ENCODE results near the gene S100Z. TPM values are rescaled to one million over a fixed set of nuclear protein-coding genes. Genes with fewer than 3 reads are reported as not detected.
"Not testable (repeated sequence)": the region's sequence is repeated elsewhere in the genome, so short reads cannot be mapped to it uniquely, and the experiment has no call there.

The S100Z gene
- total RNA-seq, 1 donor from 2014 or later, result not detected

GRCh38 chr5:76805821-76806505, 43.9 kb upstream of the S100Z start:
- Histone ChIP-seq H3K4me3 (ENCODE audit: low read depth, low read length) (no peak overlapping the region), H3K27me3 (ENCODE audit: control insufficient read depth, insufficient read depth, low read length) (no peaks in the 10 kb centered on the region), H3K36me3 (ENCODE audit: control insufficient read depth, insufficient read depth, low read length) (no peaks in the 10 kb centered on the region)
- peak; percentile 96 for FAIRE-seq
- TF ChIP-seq CTCF (IDR thresholded peaks at IDR 0.05; ENCODE audit: insufficient read depth, low read length, severe bottlenecking), result no peak
- DNase-seq (ENCODE audit: low read depth), result peak; percentile 99

- Histone ChIP-seq H3K4me3 (ENCODE audit: low read depth, low read length) (no peak overlapping the region), H3K27me3 (ENCODE audit: control insufficient read depth, insufficient read depth, low read length) (no peaks in the 10 kb centered on the region), H3K36me3 (ENCODE audit: control insufficient read depth, insufficient read depth, low read length) (no peaks in the 10 kb centered on the region)
- peak; percentile 89 for DNase-seq (ENCODE audit: low read depth)
- no peak for FAIRE-seq
- no peak for TF ChIP-seq CTCF (IDR thresholded peaks at IDR 0.05; ENCODE audit: insufficient read depth, low read length, severe bottlenecking)
These were observed 42.5 kb upstream of the S100Z start for GRCh38 chr5:76807296-76807695.

GRCh38 chr5:76808141-76808691, 41.6 kb upstream of the S100Z start:
- FAIRE-seq (no peak), DNase-seq (ENCODE audit: low read depth) (no peak)
- TF ChIP-seq CTCF (IDR thresholded peaks at IDR 0.05; ENCODE audit: insufficient read depth, low read length, severe bottlenecking), result no peak
- Histone ChIP-seq H3K4me3 (ENCODE audit: low read depth, low read length) (no peak overlapping the region), H3K36me3 (ENCODE audit: control insufficient read depth, insufficient read depth, low read length) (no peaks in the 10 kb centered on the region), H3K27me3 (ENCODE audit: control insufficient read depth, insufficient read depth, low read length) (no peaks in the 10 kb centered on the region)

- Histone ChIP-seq H3K4me3 (ENCODE audit: low read depth, low read length) (no peak overlapping the region), H3K36me3 (ENCODE audit: control insufficient read depth, insufficient read depth, low read length) (no peaks in the 10 kb centered on the region), H3K27me3 (ENCODE audit: control insufficient read depth, insufficient read depth, low read length) (no peaks in the 10 kb centered on the region)
- DNase-seq (ENCODE audit: low read depth) (no peak), FAIRE-seq (no peak)
- no peak for TF ChIP-seq CTCF (IDR thresholded peaks at IDR 0.05; ENCODE audit: insufficient read depth, low read length, severe bottlenecking)
These were observed 40.7 kb upstream of the S100Z start for GRCh38 chr5:76809141-76809540.

GRCh38 chr5:76810236-76810635, 39.6 kb upstream of the S100Z start:
- Histone ChIP-seq H3K36me3 (ENCODE audit: control insufficient read depth, insufficient read depth, low read length) (no peaks in the 10 kb centered on the region), H3K4me3 (ENCODE audit: low read depth, low read length) (no peak overlapping the region), H3K27me3 (ENCODE audit: control insufficient read depth, insufficient read depth, low read length) (no peaks in the 10 kb centered on the region)
- FAIRE-seq (no peak), DNase-seq (ENCODE audit: low read depth) (no peak)
- TF ChIP-seq CTCF (IDR thresholded peaks at IDR 0.05; ENCODE audit: insufficient read depth, low read length, severe bottlenecking), result no peak

- DNase-seq (ENCODE audit: low read depth) (peak; percentile 99), FAIRE-seq (peak; percentile 85)
- no peak for TF ChIP-seq CTCF (IDR thresholded peaks at IDR 0.05; ENCODE audit: insufficient read depth, low read length, severe bottlenecking)
- Histone ChIP-seq H3K36me3 (ENCODE audit: control insufficient read depth, insufficient read depth, low read length) (no peaks in the 10 kb centered on the region), H3K27me3 (ENCODE audit: control insufficient read depth, insufficient read depth, low read length) (no peaks in the 10 kb centered on the region), H3K4me3 (ENCODE audit: low read depth, low read length) (no peak overlapping the region)
These were observed 38.6 kb upstream of the S100Z start for GRCh38 chr5:76811214-76811613.

- H3K27me3 ChIP-seq (ENCODE audit: control insufficient read depth, insufficient read depth, low read length); H3K36me3 ChIP-seq (ENCODE audit: control insufficient read depth, insufficient read depth, low read length); H3K4me3 ChIP-seq (ENCODE audit: low read depth, low read length); DNase-seq (ENCODE audit: low read depth); FAIRE-seq: not testable (repeated sequence)
These were observed 37.6 kb upstream of the S100Z start for GRCh38 chr5:76812209-76812608.
